ENCODE measurements around the gene TRAK1.

The TRAK1 gene

DNA sequence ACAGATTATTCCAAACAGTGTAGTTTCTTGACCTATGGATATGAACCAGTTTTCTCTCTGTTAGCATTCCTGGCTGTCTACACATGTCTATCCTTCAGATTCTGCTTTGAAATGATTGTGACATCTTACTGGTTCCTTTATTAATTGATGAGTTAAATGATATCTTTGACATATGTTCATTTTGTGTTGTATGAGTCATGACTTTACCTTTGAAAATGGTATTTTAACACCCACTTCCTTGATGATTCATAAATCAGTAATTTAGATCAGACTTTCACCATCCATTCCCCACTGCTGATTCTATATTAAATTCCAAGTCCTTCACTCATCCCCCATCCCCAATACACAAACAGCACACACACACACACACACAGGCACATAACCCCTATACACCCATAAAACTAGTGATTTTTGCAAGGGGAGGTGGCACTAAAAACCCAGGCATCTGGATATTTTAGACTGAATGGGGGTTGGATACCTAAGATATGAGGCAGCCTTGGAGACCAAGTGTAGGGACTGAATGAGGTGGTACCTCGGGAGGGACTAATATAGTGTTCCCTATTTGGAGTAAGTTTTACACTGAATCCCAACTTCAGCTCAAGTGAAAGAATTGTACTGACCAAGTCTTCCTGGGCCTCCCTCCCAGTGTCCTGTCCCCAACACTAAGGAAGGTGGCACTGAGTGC is 165.1 kb downstream of the TRAK1 start:
- DNase-seq, result no peak

DNA sequence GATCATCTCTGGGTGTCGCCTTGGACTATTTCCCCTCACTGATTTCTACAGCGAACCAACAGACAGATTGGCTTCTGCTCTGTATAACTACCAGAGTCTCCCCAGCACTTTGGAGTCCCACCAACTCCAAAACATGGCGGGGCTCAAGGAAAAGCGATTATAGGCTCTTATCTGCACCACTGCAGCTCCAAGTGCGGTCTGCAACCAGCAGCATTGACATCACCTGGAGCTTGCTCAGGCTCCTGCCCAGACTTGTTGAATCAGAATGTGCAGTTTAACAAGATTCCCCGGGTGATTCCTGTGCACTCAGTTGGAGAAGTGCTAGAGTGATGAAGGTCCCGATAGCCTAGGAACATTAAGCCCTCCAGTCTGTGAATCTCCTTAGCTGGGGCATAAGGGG is 165.8 kb downstream of the TRAK1 start:
- DNase-seq, result no peak

DNA sequence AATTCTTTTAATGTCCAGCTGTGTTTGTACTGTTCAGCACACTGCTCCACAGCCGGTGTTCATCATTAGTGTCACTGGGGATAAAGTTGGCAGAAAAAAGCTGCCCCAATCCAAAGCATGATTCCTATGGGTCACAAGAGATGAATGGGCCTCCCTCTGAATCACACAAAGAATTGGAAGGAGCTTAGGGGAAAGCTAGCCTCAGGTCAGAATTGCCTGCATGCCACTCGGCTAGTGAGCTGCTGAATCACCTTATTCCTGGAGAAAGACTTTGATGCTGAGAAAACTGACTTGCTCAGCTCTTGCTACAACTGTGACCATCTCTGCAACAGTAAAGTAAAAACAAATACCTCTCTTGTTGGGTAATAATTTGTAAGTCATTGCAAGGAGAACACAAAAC is 171.4 kb downstream of the TRAK1 start:
- DNase-seq, result no peak

DNA sequence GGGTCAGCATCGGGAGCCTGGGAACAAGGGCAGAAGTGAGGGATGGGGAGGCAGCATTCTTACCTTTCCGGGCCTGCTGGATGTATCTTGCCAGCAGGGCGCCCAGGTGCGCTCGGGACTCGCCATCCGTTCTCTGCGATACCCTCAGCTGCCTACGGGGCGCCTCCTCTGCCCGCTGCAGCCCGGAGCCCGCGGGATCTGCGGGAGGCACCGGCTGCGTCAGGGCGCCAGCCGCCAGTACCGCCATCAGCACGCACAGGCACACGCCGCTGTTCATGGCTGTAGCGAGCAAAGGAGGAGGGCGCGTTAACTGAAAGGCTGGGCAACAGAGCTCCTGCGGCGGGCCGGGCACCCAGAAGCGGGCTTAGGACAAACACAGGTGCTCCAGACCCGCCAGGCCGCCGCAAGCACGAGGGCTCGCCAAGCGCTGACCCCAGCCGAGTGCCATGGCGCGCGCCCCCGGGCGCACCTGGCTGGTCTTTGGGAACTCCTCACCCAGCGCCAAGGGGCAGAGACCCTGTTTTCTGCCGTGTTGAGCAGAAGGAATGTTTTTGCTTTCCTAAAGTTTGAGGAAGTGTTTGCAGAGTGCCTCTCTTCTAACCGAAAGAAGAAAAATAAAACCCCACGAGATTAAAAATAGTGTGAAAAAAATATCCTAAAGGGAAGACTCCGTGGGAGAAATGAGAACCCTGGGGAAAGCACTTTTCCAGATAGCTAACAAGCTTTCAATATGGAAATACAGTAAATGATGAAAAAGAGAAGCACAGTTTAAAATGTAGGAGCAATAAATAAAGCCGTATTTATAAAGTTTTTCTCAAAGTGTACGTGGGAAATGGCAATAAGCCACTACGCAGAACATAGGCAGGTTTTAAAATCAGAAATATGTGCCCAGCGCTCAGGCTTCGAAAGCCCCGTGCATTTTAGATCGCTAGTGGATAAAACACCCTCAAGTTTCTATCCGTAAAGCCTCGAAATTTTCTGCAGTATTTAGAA is 172.5 kb downstream of the TRAK1 start:
- DNase-seq, result no peak

DNA sequence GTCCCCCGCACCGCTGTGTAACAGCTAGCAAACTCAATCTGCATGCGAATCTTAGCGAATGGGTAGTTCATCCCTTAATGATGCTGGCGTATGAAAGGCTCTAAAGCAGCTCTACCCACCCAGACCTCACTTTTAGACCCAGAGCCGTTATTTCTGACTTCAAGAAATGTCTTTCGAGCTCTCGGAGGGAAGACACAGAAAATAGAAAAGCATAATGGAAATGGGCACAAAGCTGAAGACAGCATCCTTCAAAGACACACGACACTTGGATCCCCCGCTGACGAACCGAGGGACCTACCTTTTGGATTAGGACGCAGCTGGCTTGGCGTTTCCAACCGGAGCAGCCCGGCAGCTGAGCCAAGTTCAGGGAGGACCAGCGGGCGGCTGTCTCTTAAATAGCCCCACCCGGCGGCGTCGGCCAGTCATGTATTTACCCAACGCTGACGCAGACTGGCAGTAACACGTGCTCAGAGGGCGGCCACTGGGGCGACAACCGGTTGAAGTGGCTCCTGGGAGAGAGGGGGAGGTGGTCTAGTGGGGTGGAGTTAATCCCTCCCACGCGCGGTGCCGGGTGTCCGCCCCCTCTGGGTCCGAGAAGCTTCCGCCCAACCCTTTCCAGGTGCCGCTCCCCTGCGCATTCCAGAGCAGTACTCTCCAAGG is 173.4 kb downstream of the TRAK1 start:
- DNase-seq, result no peak

DNA sequence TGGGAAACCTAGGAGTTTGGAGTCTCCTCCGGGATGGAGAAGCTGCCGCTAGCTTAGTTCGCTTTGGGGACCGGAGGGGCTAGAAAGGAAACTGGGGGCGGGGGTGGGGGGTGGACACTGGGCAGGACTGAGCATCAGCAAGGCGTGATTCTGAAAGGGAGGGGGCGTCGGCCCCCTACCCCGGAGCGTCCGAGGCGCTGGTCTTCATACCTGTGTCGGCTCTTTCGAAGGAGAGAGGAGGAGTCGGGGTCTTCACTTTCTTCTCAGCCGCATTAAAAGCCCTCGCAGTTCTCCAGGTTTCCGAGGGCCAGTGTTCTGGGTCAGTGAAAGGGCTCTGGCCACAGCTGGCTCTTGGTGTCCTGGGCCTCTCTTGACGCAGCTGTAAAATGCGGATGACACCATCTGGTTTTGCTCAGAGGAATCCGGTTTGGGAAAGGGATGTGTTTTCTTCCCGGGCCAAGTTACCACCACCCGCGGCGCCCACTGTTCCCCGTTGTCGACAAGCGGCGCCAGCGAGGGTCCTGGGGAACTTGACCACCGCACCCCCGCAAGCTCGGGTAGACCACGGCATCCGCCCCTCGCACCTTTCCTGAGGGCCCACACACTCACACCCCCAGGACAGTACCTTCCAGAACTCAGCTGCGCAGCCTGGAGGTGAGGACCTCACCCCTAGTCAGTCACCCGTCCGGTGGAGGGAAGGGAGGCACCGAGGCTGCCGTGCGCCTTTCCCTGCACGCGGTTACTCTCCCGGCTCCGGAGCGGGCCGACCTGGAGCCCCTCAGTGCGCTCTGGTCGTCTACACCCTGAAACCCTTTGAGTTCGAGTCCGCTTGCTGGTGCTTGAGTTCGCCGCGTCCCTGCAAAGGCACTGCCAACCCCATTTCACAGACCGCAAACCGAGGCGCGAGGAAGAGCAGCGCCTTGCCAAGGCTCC is 174.2 kb downstream of the TRAK1 start:
- DNase-seq, result no peak

DNA sequence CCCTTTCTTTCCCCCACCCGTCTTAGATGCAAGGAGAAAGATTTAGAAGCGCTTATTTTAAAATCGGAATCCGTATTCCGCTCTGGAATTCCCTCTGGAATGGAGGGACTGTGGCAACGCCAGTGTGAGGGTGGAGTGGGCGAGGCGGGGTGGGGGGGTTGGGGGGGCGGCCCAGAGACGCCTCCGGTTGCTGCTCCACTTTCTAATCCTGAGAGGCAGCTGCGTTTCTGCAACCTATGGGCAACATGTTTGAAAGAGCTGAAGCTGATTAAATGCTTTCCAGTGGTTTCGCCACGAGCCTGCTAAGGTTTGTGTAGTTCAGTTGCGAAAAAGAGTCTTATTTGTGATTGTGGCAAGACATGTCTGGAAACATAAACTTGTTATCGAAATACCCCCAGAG is 174.9 kb downstream of the TRAK1 start, which contains the start of gene CCK:
Gene CCK (minus strand): TSS at position 101 of the 400 bp plus-strand sequence. CDS start 2,555 bp downstream, outside the sequence.
- DNase-seq, result no peak

DNA sequence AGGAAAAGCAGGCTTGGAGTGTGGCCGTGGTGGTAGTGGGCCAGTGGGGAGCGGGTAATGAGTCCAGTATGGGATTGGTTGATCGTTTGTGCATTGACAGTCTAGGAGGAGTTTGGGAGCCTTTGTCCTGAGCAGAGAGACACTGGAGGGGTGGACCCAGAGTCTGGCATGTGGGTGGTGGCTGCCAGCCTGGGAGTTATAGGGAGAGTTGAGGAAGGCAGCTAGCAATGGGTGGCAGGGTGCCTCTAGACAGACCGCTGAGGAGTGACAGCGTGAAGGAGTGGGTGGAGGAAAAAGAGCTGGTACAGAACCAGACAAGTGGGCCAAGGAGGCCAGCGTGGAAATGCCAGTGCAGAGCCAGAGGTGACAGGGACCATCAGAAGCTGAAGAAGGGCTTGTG is 176.7 kb downstream of the TRAK1 start:
- DNase-seq, result no peak

DNA sequence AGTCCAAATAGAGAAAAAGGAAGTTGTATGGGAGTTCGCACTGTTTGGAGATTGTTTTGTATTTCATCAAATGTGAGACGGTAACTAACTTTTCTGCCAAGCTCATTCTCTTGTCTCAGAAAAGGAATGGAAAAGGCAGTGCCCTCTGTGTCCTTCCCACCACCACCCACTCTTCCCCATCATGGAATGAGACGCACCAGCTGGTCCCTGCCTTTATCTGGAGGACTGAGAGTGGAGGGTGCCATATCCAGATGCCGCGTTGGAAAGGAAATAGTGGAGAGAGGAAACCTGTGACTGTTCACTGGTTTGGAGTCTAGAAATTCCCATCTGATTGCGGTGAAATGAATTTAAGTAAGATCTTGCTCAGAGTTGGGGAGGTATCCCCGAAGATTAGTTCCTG is 178.5 kb downstream of the TRAK1 start:
- no peak for DNase-seq

DNA sequence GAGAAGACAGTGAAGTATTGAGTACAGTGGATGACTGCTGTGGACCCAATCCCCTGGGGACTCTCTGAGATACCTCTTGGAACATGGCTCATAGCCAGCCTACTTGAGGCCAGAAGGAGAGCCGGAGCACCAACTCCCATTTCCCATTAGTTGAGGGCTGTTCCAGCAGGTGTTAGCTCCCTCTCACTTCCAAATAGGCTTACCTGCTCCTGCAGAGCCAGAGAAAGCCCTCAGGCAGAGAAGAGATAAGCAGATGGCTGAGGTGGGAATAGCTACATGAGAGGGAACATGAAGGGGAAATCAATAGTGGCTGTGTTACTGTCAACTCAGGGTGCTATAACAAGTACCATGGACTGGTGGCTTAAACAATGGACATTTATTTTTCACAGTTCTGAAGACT is 179.4 kb downstream of the TRAK1 start:
- no peak for DNase-seq

DNA sequence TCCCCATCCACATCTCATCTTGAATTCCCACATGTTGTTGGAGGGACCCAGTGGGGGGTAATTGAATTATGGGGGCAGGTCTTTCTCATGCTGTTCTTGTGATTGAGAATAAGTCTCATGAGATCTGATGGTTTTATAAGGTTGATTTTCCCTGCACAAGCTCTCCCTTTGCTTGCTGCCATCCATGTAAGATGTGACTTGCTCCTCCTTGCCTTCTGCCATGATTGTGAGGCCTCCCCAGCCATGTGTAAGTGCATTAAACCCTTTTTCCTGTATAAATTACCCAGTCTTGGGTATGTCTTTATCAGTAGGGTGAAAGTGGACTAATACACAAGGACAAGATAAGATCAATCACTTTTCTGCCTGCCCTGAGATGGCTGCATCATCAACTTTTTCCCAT is 180.6 kb downstream of the TRAK1 start:
- no peak for DNase-seq

DNA sequence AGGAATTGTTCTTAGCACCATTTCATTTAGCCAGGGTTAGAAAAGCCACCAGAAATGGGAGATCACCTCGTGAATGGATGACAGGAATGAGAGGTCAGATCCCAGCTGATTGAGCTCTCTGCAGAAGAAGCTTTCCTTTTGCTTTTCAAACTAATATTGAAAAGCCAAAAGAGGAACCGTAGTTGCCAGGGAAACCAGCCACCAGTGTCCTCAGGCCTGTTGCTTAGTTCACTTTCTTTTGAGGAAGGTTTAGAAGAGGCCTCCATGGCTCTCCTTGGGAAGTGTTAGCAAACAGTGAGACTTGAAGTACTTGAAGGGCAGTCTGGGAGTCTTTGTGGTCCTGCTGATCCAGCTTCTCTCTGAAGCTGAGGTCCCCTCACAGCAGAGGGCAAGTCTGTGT is 182.2 kb downstream of the TRAK1 start:
- no peak for DNase-seq

DNA sequence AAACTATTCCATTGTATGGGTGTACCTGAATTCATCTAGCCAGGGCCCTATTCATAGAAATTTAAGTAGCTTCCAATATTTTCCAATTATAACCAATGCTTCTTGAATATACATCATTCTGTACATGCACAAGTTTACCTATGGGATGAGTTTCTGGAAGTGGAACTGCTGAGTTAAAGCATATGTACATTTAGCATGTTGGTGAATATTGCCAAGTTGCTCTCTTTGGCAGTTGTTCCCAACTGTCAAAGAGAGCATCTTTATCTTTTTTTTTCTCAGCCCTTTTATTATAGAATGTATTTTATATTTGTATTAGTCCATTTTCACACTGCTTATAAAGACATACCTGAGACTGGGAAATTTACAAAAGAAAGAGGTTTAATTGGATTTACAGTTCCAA is 183.1 kb downstream of the TRAK1 start:
- no peak for DNase-seq

DNA sequence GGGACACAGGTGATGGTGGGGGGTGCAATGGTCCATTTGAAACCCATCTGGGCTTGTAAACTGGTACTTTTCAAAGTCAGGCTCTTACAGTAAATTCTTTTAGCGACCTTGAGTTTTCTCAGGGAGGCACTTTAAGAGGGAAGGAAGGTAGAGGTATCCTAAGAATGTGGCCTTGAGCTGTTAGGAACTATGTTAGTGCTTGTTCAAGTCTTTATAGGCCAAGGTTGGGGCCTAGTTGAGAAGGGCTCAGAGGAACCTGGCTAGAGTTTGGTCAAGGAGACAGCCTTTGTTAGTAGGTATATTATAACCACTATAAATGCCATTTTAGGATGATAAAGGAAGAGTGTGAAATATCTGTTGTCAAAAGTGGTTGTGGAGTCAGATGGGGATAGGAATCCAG is 184.1 kb downstream of the TRAK1 start:
- DNase-seq, result no peak
